Occipital lobe (tissue), 2 donors: ENCODE measurements around the gene S100A14. TPM values are rescaled to one million over a fixed set of nuclear protein-coding genes. Genes with fewer than 3 reads are reported as not detected.
A peak's percentile ranks its signal among the peaks of the same experiment; 100 is the strongest.

Experiments
- DNase-seq: peaks from one replicate; lab custom pipeline; 2025; lab: John Stamatoyannopoulos, UW
- total RNA-seq: library from RNA; depleted of rRNA; stranded (reverse); fragments of >200 nt; gene quantifications from one replicate; pipeline ENCODE4 v1.2.3, GENCODE V29; 2014

The S100A14 gene
- total RNA-seq, 1 donor from 2014 or later: 0.47 TPM

DNA sequence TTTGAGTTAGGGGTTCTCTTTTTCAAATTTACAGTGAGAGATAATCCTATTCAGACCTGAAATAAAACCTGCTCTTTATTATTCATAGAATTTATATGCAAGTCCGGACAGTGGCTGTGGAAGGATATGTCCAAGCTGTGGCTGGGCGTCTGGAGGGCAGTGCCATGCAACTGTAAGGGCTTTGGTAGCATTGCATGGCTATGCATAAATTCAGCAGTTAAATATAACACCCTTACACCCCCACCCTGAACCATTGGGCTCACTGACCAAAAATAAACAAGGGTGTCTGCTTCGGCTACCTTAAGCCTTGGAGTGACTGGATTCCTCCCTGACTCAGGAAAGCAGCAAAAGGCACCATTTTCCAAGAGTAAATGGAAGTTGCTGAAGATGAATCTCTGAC is 23.2 kb upstream of the S100A14 start:
- DNase-seq: no peak

DNA sequence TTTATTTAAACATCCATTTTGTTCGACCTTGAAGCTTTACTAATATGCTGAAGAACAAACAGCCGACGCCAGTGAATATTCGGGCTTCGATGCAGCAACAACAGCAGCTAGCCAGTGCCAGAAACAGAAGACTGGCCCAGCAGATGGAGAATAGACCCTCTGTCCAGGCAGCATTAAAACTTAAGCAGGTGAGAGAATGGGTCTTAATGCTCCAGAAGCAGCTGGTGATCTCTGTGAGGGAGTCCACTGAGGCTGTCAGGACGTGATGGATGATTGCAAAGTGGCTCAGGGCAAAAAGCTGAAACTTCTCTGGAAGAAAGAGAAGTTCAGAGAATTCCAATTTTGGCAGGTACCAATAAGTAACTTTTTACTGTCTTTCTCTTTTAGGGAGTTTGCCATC is 22.1 kb upstream of the S100A14 start:
- no peak for DNase-seq

DNA sequence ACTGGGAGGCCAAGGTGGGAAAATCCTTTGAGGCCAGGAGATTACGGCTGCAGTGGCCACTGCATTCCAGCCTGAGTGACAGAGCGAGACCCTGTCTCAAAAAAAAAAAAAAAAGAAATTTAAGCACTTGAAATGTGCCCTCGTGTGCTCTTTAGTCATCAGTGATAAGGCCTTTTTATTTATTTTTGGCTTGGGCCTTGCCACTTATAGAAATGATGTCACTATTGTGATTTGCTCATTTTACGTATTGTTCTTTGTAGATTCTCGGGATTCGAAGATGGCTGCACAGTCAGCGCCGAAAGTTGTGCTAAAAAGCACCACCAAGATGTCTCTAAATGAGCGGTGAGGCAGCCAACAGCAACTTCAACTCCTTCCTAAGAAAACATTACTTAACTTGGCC is 20.2 kb upstream of the S100A14 start:
- DNase-seq: no peak

DNA sequence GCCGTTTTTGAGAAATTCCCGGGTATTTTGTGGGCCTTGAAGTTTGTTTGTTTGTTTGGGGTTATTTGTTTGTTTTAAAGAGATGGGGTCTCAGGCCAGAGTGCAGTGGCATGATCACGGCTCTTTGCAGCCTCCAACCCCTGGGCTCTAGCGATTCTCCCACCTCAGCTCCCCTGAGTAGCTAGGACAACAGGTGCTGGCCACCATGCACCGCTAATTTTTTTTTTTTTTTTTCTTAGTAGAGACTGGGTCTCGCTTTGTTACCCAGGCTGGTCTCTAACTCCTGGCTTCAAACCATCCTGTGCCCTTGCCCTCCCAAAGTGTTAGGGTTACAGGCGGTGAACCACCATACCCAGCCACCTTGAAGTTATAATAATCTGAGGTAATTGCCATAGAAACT is 19.7 kb upstream of the S100A14 start:
- no peak for DNase-seq

DNA sequence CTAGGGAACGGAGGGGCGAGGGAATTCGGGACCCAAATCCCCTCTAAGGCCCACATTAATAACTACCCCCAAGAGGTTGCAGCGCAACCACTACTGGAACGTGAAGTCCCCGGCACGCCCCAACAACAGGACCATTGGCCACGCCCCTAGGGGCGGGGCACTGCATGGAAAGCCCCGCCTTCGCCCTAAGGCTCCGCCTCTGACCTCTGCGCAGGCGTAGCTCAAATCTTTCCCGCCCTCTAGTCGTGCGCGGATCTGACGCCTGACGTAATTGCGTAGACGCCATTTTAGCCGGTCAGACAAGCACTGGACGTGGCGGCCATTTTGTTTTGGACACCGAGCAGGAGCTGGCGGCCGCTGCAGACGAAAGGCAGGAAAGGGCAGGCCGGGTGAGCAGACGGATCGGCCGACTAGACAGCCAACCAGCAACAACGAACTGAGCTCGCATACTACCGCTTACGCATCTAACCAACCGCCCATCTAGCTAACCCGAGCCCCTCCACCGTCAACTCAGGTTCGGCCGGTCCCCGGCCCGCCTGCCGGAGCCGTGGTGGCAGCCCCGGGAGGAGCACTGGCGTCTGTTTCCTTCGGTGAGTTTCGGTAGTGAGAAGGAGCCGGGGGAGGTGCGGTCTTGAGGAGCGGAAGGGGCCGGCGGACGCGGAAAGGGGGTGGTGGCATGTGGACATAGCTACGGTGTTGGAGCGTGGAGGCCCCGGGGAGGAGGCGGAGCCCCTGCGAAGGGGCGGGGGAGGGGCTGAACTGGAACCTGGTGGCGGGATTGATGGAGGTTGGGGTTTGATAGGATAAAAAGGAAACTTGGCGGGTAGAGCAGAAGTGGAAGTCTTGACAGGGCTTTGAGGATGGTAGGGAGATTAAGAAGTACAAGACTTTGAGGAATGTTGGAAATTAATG is 17.9 kb upstream of the S100A14 start, which contains the start of gene CHTOP:
TSS of gene CHTOP (plus strand) at position 313 of the 912 bp plus-strand sequence. CDS start 2,523 bp downstream, outside the sequence.
- peak; percentile 98 for DNase-seq

DNA sequence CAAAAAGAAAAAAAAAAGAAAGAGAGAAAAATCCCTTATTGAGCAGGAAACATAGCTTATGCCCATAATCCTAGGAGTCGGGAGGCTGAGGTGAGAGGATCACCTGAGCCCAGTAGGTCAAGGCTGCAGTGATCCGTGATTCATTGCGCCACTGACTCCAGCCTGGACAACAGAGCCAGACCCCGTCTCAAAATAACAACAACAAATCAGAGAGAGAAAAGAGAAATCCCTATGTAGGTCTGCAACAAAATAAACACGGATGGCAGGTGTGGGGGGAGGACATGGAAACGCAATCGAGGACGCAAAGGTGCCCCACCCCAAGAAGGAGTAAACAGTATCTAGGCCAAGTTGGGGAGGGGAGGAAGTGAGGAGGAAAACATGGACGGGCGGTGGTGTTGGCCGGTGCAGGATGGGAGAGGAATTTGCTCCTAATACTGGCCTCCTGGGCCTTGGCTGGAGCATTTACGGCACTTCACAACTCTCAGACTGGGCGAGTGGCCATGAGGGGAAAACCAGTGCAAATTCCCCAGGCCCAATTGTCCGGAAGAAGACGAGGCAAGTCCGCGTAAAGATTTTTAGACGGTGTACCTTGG is 17.1 kb upstream of the S100A14 start:
- DNase-seq: no peak

DNA sequence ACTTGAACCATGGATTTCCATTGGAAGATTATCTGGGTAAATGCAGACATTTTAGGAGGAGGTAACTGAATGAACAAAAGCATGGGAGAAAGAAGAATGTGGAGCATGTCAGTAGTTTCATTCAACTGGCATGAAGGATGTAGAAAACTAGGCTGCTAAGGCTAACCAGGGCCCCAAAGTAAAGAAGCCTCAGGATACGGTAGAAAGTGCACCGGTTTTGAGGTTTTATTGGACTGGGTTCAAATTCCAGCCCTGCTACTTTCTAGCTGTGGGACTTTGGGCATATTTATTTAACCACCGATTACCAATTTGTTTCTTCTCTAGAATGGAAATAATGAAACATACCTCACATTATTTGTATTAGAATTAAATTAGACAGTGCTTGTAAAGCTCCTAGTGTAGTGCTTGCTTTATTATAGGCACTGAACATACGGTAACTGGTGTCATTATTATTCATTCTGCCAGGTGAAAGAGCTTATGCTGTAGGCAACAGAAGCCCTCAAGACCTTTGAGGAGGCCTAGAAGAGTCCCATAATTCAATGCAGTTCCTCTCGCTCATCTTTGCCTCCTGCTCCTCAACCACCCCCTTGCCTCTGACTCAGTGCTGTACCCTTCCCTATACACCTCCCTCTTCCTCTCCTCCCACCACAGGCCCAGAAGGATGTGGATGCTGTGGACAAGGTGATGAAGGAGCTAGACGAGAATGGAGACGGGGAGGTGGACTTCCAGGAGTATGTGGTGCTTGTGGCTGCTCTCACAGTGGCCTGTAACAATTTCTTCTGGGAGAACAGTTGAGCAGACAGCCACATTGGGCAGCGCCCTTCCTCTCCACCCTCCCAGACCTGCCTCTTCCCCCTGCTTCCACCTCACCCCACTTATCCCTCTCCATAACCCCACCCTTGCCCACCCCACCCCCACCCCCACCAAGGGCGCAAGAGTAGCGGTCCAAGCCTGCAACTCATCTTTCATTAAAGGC is 15.2 kb upstream of the S100A14 start:
- no peak for DNase-seq

DNA sequence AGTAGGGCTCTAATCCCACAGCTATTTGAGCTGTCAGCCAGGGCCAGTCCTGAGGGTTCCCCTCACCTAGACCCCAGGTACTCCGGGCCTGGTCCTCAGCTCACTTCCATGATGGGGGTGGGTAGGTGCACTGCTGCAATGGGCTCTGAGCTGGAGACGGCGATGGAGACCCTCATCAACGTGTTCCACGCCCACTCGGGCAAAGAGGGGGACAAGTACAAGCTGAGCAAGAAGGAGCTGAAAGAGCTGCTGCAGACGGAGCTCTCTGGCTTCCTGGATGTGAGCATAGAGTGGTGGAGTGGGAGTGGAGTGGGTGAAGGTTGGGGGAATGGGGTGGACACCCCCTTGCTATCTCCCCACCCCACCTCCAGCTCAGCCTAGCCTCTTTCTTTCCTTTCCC is 14.3 kb upstream of the S100A14 start:
- DNase-seq: no peak

DNA sequence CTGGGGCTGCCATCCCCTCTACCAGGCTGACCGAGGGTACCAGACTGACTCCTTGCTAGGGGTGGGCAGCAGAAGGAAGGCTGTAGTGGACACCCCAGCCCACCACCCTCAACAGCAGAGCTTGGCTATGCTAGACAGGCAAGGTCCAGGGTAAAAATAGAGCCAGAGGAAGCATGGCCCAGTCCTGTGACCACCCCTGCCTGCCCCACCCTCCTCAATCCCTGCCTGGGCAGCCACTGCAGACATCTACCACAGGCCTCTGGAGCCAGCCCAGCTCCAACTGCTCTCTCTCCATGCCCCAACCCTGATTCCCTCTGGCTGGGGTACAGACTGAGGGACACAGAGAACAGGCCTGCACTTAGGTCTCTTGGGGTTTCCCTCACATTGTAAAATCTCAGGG is 13.8 kb upstream of the S100A14 start:
- DNase-seq: no peak

DNA sequence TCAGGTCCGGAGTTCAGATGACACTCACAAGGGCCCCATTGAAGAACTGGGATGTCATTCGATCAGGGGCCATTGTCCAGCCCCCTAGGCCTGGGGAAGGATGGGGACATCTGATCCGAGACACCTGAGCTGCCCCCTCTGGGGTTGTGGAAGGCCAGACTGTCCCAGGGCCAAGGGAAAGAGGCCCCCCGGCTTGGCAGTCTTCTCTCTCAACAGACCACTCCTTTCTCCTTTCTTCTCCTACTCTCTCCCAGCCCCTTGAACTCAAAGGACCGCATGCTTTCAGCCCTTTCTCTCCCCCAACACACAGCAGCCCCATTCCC is 13.2 kb upstream of the S100A14 start:
- DNase-seq: no peak

DNA sequence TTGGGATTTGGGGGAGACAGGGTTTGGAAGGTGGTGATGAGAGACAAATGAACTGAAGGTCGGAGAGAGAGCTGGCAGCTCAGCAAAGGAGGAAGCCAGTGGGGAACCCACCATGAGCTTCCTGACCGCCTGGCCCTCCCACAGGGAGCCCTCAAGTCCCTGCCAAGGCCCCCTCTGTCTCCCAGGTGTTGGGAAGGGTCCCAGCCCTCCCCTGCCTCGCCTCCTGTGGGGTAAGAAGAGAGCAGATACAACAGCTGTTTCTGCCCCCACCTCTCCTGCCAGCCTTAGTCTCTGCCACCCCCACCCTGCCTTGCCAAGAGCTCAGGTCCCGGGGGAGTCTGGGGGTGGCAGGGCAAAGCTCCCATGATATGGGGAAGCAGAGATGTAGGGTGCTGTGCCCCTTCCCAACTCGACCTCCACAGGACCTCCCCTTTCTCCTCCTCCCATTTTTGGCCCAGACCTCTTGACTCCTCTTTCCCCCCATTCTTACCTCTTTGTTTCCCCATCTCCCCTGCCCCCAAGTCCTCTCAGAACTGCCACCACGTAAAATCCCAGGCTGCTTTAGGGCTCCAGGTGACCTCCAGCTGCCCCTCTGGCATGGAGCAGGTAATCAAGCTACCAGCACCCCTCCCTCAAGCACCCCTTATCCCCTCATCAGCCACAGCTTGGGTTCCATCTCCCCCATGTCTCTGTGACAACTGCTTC is 12.7 kb upstream of the S100A14 start:
- DNase-seq: no peak

DNA sequence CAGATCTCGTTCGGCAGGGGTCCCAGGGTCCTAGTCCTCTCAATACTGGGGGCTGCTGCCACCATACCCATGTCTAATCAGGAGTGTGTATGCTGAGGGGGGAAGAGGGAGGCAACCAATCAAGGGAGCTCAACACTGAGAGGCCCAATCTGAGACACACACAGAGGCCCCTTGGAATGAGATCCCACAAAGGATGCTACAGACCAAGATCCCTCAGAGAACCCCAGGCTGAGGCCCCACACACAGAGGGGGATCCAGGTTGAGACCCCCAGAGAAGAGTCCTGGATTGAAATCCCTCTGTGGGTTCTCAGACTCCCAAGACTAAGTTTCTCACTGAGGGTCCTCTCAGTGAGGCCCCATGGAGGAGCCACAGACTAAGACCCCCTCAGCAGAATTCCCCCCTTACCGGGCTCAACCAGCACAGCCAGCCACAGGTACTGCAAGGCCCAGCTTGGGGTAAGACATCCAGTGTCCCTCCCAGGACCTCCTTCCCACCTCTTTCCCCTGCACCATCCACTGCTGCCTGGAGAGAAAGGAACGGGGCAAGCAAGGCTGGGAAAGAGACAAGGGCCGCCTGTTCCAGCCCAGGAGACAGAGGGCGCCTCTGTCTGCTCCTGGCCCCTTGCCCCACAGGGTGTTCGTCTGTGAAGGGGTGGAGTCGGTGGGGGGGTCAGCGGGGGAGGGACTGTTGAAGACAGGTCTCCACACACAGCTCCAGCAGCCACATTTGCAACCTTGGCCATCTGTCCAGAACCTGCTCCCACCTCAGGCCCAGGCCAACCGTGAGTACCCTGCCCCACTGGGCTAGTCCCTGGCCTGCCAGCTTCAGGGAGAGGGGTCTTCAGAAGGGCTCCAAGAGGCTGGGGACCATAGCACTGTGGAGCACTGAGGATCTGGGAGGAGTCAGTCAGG is 11.8 kb upstream of the S100A14 start, which contains the start of gene S100A1:
TSS of gene S100A1 (plus strand) at position 720 of the 912 bp plus-strand sequence. CDS start 2,088 bp downstream, outside the sequence.
- peak; percentile 43 for DNase-seq

DNA sequence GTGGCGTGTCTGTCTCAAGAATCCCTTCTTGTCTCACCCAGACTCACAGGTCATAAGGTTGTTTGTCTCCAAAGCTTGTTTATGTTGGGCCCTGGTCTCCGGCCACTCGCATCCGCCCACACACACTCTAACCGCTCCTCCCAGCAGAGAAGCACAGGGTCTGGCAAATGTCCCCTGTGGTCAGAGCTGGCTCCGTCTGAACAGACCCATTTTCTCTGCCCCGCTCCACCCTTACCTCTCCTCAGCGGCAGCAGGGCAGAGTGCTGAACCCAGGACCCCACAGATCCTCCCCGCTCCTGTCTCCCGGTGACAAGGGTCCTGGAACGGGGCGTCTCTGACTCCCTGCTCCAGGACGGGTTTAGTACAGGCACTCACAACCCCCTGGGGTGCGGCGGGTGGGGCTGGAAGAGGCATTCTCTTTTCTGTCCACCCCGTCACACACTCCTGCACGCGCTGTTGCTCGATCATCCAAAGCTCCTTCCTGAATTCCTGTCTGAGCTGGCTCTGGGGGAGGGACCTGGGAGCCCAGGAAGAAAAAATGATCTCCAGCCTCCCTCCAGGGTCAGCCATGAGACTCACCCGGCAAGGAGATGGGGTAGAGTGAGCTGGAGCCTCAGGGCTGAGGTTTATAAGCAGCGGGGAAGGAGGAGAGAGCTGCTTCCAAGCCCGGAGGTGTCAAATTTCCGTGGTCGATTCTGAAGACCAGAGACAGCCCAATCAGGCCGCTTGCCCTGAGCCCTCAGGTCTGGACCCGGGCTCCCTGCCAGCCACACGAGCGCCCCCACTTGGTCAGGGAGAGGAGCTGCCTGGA is 11.0 kb upstream of the S100A14 start, which contains the start of gene S100A13:
TSS of gene S100A13 (minus strand) at position 602 of the 811 bp plus-strand sequence. CDS start 1,033 bp downstream, outside the sequence.
- DNase-seq: peak; percentile 57

DNA sequence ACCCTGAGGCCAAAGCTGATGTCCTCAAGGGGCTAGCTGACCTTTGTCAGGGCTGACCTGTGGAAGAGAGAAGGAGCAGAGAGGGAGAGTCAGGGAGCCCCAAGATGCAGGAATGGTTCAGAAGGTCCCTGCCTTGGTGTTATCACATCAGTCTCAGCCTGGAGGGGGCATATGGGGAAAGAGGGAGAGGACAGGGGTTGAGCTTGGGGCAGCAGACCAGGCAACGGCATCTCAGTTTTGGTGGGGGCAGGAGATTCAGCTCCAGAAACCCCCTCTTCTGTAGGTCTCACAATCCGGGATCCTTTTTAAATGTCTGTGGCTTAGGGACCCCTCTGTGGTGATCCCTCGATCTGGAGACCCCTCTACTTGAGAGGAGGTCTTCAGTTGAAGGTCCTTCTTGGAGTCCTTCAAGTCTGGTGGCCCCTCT is 10.4 kb upstream of the S100A14 start:
- DNase-seq: no peak

DNA sequence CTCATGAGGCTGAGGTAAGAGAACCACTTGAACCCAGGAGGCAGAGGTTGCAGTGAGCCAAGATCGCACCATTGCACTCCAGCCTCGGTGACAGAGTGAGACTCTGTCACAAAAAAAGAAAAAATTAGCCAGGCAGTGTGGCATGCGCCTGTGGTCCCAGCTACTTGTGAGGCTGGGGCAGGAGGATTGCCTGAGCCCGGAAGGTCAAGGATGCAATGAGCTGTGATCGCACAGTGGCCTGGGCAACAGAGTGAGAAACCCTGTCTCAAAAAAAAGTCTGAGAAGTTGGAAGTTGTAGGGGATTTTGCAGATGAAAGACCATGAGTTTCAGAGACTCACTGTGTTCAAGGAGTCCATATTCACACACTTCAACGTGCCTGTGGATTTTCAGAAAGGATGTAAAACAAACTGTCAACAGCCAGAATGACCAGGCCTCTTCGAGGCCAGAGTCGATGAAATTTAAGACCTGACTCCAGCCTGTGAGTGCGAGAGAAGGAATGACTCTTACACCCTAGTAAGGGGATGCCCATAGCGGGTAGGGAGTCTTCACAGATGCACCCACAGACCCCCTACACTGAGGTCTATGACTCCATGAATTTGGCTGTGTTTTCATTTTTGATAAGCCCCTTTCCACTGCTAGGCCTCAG is 9.0 kb upstream of the S100A14 start:
- no peak for DNase-seq

DNA sequence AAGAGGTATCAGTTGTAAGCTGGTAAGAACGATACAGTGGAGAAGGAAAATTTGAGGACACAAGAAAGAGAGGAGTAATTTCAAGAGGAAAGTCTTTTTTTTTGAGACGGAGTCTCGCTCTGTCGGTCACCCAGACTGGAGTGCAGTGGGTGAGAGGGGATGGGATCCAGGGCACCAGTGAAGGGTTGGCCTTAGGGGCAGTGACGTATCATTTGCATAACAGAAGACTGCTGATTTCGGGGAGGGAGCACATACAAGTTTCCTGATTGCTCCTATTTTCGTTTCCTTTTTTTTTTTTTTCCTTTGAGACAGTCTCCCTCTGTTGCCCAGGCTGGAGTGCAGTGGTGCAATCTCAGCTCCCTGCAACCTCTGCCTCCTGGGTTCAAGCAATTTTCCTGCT is 7.0 kb upstream of the S100A14 start:
- DNase-seq: no peak

DNA sequence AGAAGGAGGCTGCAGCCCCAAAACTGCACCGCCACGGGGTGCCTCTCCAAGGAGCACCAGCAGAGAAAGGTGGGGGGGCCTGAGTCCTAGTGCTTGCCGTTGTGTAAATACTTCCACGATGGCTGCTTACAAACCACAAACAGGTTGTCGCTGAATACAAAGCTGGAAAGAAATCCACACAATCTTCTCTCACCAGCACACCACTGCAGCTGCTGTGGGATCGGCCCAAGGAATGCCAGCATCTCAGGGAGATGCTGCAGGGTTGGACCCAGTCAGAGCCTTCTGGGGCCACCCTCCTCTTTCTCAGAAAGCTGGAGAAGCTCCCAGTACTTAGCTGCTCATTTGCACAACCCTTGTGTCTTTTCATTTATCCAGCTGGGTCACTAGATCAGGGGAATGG is 3.0 kb upstream of the S100A14 start:
- DNase-seq: no peak

DNA sequence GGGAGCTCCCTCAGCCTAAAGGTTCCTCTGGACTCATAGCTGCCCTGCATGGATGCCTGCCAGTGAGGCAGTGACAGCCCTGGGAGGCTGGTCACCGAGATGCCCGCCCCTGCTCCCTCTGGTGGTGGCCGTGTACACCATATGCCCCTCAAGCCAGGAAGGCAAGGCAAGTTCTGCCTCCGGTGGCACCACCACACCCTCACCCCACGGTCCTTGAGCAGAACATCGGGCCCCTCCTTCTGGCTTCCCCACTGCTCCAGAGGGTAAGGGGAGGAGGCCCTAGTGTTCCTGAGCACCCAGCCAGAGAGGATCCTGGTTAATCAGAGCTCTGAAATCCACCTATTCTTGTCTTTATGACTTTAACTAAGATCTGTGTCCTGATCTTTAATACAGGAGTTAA is 1.5 kb upstream of the S100A14 start:
- no peak for DNase-seq
